Putamen (tissue), 1 donor: ENCODE results near the gene NMUR1.

Experiments used
- DNase-seq: peaks from one replicate; pipeline ENCODE4 v3.0.0-alpha.2; 2016; ENCODE audit warnings: low spot score

Gene NMUR1

DNA sequence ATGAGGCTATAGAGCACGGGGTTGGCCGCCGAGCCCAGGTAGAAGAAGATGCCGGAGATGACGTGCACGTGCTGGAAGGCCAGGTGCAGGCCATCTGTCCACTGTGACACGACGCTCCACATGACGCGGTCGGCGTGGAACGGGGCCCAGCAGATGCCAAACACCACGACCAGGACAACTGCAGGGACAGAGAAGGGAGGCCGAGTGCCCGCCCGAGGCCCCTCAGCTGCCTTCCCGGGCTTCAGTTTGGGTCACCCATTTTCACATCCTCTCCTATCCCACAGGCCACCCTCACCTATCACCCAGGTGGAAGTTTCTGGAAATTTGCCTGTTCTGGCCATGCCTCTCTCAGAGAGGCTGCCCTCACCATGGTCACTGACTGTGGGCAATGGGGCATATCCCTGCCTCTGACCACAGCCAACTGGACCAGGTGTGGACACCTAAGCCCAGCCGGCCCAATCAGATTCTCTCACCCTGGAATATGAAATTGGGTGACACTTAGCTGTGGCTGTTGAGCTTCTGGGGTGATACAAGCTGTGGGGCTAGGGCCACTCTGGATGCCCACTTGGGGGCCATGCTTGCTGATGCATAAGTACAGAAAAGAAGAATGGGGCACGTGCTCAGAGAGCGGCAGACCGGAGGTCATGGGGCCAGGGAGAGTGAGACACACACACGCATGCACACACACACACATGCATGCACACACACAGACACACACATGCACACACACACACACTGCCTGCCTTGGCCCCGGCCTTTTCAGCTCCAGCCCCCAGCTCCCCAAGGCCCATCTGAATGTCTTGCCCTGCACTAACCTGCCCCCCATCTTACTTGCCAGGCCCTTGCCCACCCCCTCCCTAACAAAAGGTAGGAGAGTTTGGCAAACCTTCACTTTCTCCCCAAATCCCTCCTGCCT is 4.7 kb downstream of the NMUR1 start:
- DNase-seq = no peak

- DNase-seq = no peak
Measured at GRCh38 chr2:231524477-231525247, 5.6 kb downstream of the NMUR1 start.

- DNase-seq = no peak
Measured at GRCh38 chr2:231523451-231524285, 6.6 kb downstream of the NMUR1 start.

- DNase-seq = no peak
Measured at GRCh38 chr2:231522418-231523180, 7.6 kb downstream of the NMUR1 start.

DNA sequence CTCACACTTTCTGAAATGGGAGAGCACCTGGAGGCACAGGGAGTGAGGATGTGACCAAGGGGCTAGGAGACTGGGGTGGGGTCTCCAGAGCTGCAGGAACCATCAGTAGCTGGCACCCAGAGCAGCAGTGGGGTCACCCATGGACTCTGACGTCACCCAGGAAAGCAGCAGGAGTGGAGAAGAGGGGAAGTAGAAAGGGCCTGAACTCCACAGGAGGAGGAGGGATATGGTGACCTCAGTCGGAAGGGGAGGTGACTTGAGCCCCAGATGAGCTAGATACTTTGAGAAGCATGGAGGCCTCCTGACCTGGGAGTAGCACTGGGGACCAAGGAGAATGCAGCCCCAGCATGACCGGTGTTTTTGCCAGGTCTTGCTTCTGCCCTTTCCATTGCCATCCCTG is 8.8 kb downstream of the NMUR1 start:
- no peak for DNase-seq

- no peak for DNase-seq
Measured at GRCh38 chr2:231519975-231520555, 10.2 kb downstream of the NMUR1 start.

- DNase-seq = no peak
Measured at GRCh38 chr2:231518771-231519170, 11.5 kb downstream of the NMUR1 start.

GRCh38 chr2:231515603-231516002 is 14.6 kb downstream of the NMUR1 start:
- no peak for DNase-seq

DNA sequence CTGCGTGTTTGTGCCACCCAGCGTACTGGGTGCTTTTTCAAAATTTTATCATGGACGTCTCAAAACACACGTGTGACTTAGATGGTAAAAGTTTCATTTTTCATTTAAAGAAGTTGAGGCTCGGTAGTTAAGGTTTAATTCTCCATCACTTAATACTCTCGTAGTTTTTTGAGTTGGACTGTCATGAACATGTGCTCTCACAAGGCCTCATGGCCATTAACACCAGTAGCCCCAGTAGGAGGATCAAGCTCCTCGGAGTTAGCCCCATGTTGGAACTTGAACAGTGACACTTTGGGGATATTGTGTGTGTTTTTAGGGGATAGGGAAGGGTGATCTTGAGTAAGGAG is 15.3 kb downstream of the NMUR1 start:
- no peak for DNase-seq

- DNase-seq = peak; percentile 96
Measured at GRCh38 chr2:231514225-231514950, 15.9 kb downstream of the NMUR1 start.

DNA sequence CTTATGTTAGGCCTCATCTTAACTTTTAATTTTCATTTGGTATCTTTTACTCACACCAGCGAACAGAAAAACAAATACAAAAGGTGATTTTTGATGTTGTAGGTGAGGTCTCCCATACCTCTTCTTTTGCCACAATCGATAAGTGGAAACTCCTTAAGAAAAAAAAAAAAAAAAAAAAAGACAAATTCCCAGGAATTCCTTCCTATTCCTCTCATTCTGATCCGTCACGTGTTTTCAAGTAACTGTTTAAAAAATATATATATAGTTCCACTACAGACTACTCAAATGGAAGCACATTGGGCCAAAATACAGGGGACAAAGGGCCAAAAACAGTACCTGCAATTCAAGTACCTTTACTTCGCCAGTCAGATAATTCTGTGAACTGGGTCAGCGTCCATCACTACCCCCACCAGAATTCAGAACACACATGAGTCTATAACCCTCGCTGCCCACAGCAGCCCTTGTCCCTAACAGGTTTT is 16.5 kb downstream of the NMUR1 start:
- no peak for DNase-seq

DNA sequence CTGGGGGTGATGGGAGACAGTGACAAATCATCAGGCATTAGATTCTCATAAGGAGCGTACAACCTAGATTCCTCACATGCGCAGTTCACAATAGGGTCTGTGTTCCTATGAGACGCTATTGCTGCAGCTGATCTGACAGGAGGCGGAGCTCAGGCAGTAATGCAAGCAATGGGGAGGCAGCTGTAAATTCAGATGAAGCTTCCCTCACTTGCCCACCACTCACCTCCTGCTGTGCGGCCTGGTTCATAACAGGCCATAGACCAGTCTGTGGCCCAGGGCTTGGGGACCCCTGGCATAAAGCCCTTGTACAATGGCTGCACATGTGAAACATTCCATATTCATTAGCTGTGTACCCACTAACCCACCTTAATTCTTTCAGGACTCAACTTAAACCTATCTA is 18.0 kb downstream of the NMUR1 start:
- peak; percentile 80 for DNase-seq

DNA sequence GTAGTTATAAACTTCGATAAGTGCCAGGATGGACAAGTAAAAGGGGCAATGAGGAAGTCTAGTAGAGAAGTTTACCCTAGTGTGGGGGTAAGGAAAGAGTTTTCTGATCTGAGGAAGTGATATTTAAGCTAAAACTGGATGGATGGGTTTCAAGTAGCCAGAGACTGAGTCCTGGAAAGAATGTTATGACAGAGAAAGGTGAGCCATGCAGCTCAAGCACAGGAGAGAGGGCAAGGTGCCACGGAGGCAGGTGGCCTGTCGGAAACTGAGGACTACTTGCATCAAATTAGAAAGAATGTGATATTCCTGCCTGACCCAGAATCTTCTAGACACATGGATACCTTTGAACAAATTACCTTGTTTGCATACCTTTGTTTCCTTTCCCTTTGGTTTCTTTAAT is 26.5 kb downstream of the NMUR1 start:
- DNase-seq = no peak

DNA sequence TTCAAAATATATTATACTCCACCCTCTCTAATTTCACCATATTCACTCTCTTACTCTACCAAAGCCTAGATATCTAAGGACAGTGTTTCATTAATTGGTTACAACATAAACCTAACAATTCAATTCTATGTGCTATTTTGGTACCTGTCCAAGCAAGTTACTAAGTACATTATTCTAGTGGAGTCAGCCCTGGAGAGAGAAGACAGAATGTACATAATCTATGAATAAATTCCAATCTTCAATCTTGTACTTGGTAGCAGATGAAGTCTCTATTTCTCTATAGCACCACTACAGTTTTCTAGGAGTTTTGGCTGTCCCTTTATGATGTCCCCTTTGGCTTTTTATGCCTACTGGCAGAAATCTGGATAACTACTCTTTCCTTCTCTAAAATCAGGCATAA is 27.6 kb downstream of the NMUR1 start:
- no peak for DNase-seq

DNA sequence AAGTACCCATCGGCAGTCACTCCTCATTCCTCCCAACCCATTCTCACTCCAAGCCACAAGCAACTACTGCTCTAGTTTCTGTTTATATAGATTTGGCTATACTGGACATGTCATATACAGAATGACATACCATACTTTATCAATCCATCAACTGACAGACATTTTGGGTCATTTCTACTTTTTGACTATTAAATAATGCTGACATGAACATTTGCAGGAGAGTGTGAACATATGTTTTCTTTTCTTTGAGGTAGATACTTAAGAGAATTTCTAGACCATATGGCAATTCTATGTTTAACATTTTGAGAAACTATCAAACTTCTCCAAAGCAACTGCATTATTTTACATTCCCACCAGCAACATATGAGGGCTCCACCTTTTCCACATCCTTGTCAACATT is 32.6 kb downstream of the NMUR1 start:
- no peak for DNase-seq

DNA sequence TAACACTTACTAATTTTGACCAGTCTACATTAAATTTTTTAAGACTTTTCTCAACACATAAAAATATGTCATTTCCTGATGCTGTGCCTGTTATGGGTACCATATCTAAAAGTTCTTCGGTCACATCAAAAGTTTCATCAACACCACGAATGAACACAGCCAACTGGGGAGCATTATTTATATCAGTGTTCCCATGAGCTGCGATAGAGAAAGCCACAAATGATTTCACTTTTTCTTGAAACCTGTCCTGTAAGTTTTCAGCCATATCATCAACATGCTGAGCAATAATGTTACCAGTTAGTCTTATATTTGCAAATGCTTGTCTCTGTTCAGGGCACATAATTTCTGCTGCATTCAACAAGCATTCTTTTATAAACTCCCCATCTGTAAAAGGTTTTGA is 35.6 kb downstream of the NMUR1 start:
- DNase-seq = no peak

DNA sequence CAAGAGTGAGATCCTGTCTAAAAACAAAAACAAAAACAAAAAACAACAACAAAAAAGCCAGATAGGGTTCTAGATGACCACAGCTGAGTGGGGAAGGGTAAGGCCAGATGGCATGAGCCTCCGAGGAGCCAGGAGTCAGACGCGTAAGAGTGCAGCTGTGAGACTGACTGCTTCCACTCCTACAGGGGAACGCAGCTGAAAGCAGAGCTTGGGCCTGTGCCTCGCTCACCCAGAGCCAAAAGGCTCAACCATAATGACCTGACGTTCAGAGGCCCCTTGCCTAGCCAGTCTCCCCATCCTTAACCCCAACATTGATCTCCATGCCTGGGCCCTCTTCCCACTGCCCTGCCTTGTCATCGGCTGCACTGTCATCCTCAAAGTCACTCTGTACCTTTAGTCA is 39.4 kb downstream of the NMUR1 start:
- DNase-seq = no peak

DNA sequence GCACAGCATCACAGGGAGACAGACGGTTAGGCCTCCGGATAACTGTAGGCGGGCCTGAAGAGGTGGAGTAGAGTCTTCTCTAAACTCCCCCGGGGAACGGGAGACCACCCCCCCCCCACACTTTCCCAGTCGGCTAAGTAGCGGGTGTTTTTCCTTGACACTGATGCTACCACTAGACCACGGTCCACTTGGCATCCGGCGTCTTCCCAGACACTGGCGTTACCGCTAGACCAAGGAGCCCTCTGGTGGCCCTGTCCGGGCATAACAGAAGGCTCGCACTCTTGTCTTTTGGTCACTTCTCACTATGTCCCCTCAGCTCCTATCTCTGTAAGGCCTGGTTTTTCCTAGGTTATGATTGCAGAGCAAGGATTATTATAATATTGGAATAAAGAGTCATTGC is 40.3 kb downstream of the NMUR1 start:
- DNase-seq = no peak

GRCh38 chr2:231488331-231488730 is 41.9 kb downstream of the NMUR1 start:
- DNase-seq = no peak

DNA sequence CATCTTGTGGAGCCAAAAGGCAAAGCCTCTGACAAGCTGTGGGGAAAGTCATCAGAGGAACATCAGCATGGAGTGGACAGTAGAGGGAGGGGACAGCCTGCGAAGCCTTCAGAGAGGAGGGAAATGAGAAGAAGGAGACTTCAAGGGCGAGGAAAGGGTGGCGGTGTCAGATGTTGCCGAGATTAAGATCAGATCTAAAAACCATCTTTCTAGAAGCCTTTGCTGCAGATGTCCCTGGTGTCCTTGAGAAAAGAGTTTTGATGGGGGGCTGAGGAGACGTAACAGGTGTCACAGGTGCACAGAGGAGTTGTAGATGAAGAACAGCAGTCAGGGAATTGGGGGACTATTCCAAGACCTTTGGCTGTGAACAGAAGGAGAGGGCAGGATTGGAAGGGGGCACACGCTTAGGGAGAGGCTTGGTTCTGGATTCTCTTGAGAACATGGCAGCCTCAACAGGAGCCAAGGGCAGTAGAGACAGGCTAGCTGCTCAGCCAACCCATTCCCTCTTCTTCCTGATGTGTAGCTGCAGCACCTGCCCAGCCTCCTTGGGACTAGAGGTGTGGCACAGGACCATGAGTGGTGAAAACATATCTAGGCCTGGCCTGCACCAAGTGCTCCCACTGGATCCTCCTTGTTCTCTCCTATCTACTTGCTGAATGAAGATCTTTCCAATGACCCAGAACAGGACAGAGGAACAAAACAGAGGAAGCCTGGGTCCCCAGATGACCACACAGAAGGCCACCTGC is 43.2 kb downstream of the NMUR1 start:
- no peak for DNase-seq
